GM20000 (cell line): ENCODE results near the gene DNAH3.
A peak's percentile ranks its signal among the peaks of the same experiment; 100 is the strongest.
"Not testable (repeated sequence)": the region's sequence is repeated elsewhere in the genome, so short reads cannot be mapped to it uniquely, and the experiment has no call there.

Experiments
- DNase-seq: peaks from one replicate; pipeline ENCODE4 v3.0.0; 2012; ENCODE audit warnings: low spot score
- CTCF ChIP-seq: IDR thresholded peaks from 2 replicates; pipeline ENCODE4 v1.5.1; 2012; ENCODE audit warnings: mild to moderate bottlenecking, control low read depth; ENCODE audit errors: extremely low read depth, missing control alignments

DNAH3 gene

GRCh38 chr16:21159281-21159951 lies 8.8 kb upstream of the DNAH3 start:
- peak; percentile 52 for DNase-seq

GRCh38 chr16:21158208-21159110 lies 7.8 kb upstream of the DNAH3 start, which contains the start of gene LDAF1:
Gene LDAF1 (plus strand): TSS chr16:21158674. CDS start chr16:21161183, 2,509 bp downstream.
- peak; percentile 92 for DNase-seq
- no peak for TF ChIP-seq CTCF

More at GRCh38 chr16:21159281-21159951, 8.8 kb upstream of the DNAH3 start:
- no peak for TF ChIP-seq CTCF

- no peak for TF ChIP-seq CTCF
- no peak for DNase-seq
Observed at GRCh38 chr16:21157632-21158031, 7.0 kb upstream of the DNAH3 start.

GRCh38 chr16:21156767-21157467 lies 6.3 kb upstream of the DNAH3 start:
- TF ChIP-seq CTCF: peak; percentile 11
- peak; percentile 76 for DNase-seq

- DNase-seq: not testable (repeated sequence)
Observed at GRCh38 chr16:21156011-21156410, 5.4 kb upstream of the DNAH3 start.

- not testable (repeated sequence) for DNase-seq
Observed at GRCh38 chr16:21153124-21153729, 2.6 kb upstream of the DNAH3 start.

GRCh38 chr16:21152160-21153030 lies 1.7 kb upstream of the DNAH3 start:
- DNase-seq: not testable (repeated sequence)

- no peak for TF ChIP-seq CTCF
- no peak for DNase-seq
Observed at GRCh38 chr16:21145738-21146137, 4.9 kb downstream of the DNAH3 start.
